OCI-M1 (cell line): ENCODE data around the gene CHDH.

Experiments
- DNase-seq: peaks from one replicate; lab custom pipeline; 2025; lab: John Stamatoyannopoulos, UW

The CHDH gene

DNA sequence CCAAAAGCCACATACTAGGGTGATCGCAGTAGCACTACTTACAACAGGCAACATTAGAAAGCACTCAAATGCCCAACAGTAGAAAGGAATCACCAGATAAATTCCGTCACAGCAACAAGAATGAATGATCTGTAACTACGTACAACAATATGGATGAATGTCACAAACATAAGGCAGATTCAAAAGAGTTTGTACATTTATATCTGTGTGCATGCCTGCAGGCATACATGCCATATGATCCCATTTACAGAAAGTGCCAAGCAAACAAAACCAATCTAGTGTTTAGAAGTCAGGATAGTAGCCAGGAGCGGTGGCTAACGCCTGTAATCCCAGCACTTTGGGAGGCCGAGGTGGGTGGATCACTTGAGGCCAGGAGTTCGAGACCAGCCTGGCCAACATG lies 3.7 kb upstream of the CHDH start:
- DNase-seq = no peak

DNA sequence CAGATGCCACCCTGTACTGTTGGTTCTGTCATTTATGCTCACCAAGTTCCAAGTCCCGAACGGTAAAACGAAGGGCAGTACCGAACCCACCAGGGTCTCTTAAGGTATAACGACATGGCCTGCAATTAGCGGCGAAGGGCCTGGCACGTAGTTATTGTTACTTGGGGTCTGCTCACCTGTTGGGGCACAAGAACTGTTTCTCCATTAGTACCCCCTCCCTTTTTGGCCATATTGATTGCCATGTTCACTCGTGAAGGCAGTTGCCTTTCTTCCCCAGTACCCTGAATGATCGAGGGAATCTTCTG lies 584 bp upstream of the CHDH start:
- no peak for DNase-seq

DNA sequence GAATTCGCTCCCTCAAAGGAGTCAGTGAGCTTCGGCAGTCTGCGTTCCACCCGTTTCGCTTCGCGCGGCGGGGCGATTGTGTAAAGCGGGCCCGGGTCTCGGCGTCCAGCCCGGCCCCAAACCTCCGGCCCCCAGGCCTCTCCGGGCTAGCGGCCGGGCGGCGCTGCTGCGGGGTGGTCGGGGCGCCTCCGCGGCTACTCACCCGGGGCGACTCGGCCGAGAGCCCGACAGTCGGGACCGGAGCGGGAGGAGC lies 412 bp downstream of the CHDH start:
- no peak for DNase-seq

DNA sequence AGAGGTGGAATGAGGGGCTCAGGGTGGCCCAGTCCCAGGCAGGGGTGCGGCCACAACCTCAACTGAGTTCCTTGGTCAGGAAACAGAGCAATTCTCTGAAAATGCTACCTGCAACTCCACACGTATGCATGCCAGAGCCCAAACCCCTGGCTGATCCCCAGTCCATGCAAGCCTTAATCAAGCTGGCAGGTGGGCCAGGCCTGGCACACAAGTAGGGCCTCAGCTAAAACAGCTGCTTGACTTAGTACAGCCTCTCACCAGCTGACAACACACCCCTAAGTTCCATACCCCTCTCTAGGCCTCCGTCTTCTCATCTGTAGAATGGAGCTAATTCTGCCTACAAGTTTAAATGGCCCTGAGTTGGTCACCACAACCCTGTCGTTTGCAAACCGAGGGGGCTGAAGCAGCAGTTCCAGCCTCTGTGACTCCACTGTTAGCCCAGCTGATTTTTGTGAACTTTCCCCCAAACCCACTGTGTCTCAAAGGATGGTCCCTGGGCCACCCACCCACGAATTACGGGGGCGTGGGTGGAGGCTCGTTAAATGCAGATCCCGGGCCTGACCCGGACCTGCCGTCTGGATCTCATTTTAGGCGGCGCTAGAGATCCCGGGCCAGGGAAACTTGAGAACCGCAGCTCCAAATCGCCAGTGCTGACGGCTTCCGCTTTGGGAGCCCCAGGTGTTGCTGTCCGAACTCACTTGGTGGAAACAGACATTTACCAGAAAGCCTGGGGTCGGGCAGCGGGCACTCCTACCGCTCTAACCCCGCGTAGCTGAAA lies 927 bp downstream of the CHDH start:
- no peak for DNase-seq

DNA sequence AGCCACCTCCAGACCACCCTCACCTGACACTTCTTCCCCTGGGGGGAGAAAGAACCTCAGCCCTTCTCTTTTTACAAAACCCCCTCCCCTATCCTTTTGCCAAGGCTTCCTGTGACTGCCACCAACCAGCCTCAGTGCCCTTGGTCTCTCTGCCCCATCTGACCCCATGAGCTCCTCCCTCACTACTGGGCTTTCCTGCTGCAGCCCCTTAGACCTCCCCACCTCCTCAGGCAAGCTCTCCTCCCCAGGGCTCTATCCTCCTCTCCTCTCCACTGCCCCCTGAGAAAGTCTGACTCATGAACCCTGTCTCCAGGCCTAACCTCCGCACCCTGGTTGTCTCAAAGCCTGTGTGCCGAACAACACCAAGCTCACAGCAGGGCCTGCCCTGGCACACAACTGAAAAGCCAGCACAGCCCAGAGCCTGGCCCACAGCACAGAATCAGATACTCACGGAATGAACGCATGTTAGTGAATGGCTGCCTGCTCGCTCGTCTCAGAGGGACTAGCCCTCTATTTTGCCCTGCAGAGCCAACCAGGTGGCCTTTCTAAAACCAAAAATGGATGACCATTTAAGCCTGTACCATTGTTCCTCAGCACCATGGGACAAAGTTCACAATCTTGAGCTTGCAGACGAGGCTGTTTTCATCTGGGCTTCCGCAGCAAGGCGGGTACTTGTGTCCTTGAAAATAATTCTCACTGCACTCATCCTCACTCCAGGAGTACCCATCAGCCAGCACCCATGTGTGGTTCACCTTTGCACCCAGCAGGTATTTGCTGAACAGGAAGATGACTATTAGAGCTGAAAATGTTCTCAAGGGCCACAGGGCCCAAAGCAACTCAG lies 1.7 kb downstream of the CHDH start:
- no peak for DNase-seq

DNA sequence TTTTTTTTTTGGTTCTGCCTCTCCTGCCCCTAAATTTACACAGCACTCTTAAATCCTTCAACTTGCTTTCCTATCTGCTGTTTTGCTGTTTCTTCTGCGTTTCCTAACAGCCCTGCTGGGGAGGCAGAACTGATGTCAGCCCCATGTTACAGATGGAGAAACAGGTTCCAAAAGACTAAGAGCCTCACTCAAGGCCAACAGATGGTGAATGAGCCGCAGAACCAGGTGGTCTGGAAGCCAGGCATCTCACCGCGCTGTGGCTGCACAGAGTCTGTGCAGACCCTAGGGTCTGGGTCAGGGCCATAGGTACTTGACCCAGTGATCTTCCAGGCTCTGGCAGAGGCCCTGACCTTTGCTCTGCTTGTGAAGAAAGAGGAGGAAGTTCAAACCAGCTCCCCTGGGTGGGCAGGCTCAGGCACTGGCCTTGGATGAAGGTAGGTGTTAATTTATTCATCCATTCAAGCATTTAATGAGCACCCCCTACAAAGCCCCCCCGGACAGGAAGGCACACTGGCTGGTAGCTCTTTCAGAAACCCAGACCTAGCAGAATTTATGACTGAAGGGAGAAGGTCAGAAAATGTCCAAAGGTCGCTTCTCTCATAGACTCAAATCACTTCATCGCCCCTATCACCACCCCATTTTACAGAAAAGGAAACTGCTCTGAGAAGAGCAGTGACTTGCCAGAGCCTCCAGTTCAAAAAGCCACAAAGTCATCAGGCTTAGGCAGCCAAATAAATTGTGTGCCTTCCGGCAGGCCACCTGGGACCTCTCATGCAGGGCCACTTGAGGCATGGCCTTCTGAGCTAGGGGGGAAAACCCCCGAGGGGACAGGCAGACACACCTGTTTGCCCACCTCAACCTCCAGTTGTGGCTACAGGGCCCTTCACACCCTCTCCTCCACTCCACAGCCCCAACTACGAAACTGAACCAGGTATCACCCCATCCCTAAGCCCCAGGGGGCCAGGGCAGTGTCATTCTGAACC lies 2.7 kb downstream of the CHDH start:
- no peak for DNase-seq

DNA sequence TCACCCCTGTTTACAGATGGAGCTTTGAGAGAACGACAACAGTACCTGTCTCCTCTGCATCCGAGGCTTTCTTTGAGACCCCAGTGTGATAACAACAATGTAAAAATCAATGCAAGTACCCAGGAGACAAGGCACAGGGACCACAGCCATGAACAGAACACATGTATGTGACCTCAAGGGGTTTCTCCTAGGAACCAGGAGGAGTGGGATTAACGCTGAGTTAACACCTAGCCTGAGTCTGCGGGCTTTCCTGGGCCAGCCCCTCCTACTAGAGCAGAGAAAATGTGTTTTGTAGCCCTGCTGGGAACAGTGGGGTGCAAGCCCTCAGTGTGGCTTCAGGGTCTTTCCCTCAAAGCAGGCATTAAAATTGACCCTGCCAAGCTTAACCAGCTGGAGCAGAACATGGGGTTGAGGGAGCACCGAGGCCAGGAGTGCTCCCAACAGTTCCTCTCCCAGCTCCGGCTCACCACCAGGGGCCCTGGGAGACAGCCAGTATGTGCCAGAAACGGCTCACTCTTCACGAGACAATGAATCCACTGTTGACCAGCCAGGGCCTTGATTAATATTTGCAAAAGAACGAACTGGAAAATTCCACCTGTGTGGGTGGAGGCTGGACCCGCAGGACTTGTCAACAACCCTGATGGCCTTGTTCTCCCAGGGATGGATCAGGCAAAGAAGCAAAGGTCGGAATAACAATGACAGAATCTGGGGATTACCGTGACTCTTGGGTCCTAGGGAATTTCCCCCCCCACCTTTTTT lies 3.6 kb downstream of the CHDH start:
- DNase-seq = no peak

DNA sequence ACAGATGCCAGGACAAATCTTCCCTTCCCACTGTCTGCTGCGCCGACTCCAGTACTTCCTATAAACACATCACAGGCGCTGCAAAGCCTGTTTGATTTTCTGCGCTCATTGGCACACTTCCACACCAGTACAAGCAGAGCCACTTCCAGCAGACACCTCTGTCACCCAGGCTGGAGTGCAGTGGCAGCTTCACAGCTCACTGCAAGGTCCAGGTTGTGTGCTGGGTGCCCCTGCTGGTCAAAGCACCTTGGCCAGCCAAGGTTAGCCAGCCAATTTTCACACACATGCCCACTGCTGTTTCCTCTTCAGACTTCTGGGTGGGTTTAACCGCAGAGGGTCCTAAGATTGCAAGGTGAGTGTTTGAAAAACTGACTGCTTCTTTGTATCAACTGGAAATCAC lies 4.9 kb downstream of the CHDH start:
- no peak for DNase-seq

DNA sequence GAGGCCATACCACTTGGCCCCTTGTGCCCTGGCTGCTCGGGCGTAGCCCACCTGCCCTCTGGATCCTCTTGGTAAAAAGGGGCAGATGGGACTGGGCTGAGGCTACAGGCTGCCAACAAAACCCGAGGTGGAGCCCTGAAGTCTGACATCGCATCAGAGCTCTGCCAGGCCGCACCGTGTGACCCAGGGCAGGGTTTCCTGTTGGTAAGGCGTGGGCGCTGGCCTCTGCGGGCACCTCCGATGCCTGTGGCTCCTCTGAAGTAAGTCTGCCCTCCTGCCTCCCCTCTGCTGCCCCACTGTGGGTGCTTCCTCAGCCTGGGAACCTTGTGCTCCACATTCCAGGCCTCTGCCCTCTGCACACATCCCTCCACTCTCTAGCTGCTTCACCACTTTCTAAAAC lies 8.9 kb downstream of the CHDH start:
- no peak for DNase-seq

DNA sequence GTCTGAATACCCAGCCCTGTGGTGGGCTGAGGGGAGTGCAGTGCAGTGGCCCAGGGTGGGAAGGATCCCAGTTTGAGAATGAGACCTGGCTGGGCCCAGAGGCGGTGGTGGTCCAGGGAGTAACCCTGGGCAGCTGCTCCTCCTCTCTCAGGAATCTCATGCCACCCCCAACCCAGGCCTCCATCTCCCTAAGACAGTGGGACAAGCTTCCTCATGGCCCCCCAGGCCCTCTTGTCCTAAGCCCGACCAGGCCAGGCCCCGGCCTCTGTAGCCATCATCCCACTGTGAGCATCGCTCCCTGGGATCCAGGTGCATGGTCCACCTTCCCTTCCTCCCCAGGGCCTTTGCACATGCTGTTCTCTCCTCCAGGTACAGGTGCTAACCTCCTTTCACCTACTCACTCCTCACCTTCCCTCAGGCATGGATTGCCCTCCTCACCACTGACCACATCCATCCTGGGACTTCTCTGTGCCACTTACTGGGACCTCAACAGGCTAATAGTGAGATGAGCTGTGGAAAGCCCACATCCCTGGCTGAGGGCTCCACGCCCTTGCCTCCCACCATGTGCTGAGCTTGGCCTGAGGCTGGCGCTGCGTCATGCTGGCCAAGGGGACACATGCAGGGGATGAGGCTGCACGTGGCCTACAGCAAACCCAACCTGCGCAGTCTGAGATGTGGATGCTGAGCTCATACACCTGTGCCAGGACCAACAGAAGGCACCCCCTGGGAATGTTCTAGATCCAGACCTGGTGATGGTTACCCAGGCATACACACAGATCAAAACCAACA lies 9.9 kb downstream of the CHDH start:
- no peak for DNase-seq

DNA sequence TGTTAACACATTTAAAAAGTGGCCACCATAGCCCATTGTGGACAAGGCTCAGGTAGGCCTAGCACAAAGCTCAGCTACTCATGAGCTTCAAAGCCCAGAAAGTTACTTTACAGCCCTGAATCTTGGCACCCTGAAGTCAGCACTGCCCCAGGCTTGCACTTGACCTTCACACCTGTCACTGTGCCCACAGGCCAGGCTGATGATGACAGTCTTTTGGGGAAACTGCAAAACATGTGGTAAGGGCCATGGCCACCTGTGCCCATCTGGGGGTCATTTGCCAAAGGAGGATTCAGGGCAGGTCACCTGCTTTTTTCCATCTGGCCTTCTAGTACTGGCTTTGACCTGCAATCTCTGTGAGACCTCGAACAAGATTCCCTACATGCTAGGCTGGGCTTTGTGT lies 11.0 kb downstream of the CHDH start:
- no peak for DNase-seq

DNA sequence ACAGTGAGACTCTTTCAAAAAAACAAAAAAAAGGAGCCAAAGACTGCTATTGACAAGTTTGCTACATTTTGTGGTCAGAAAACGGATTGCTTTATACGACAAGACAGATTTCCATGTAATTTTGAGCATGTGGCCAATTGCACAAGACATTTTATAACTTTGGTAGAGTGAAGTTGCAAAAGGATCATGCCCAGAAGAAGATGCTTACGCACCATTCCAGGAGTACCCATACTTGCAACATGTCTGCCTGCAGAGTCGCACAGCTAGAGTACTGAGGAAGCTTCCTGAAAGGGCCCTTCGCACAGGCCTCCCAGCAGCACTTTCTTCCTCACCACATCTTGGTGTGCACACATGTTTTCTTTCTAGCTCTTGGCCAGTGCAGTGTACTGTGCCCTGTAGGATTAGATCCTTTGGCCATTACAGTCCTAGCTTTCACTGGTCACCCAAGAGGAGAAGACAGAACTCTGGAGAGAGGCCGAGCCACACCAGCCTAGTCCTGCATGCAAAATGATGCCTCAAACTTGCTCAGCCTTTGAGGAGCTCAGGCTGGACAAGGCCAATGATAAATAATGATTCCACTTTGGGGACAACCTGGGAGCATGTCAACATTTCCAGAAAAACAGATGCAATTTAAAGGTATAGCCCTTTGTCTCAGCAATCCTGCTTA lies 11.7 kb downstream of the CHDH start:
- no peak for DNase-seq

DNA sequence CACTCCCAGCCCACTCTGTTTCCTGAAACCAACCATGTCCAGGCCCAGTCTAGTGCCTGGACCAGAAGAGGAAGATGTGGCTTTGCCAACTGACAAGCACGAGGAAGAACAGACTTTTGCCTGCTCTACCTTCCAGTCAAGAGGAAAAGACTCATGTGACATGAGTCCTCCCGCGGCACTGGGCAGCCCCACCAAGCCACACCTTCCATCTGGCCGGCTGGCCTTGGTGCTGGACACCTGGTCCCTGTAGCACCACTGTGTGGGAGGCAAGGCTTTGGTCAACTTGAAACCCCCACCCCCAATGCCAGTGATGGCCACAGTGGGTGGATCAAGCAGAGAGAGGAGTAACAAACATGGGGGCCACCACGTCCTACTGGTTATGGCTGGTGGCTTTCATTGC lies 12.5 kb downstream of the CHDH start:
- no peak for DNase-seq

DNA sequence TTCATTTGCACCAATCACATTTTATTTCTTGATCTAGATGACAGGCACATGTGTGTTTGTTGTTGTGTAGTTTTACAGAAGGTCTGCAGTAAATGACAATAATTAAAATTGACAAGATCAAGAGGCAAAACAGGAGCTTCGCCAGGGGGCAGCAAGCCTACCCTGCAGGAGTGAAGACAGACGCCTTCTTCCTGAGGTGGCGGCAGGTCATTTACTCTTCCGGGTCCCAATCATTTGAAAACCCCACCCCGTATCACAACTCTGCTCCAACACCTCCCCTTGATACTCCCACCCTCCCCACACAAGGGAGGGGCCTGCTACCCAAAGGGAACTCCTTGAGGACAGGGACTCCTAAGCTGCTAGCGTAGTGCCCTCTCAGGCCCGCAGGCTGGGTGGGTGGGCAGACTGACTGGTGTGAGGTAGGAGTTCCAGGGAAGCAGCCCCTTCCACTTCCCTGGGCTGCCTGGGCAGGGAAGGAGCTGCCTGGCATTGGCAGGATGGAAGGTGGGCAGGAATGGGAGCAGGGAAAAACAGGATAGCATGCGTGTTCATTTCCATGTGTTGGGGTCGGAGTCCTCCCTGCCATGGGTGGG lies 13.1 kb downstream of the CHDH start:
- DNase-seq = no peak

DNA sequence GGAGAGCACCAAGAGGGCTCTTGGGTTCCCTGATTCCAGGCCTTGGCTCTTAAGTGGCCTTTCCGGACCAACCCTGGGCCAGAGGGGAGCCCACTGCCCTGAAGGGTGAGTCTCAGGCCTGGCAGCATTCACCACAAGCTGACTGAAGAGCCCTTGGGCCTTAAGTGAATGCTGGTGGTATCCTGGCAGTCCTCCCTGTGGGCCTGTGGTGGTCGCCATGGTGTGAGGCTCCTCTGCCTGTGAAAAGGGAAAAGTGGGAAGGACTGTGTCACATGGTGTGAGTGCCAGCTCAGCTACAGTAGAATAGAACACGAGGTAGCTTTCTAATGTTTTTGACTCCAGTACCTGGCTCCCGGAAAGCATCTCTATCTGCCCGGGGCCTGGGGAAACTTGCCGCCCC lies 15.3 kb downstream of the CHDH start:
- no peak for DNase-seq

DNA sequence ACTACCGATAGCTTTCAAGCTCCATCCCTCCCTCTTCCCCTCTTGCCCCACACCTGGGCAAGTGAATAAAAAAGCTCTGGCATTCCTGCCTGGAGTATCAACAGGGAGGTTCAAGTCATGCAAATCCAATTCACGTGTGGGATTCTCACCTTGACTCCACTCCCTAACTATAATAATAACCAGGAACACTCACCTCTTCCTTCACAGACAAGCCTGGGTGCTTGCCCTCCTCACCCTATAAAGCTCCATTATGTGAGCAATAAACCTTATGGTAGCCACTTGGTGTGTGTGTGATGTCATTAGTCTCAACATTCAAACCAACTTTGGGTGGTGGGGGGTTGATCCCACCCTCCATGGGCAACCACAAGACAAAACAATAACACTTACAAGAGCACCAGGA lies 16.6 kb downstream of the CHDH start:
- DNase-seq = no peak

DNA sequence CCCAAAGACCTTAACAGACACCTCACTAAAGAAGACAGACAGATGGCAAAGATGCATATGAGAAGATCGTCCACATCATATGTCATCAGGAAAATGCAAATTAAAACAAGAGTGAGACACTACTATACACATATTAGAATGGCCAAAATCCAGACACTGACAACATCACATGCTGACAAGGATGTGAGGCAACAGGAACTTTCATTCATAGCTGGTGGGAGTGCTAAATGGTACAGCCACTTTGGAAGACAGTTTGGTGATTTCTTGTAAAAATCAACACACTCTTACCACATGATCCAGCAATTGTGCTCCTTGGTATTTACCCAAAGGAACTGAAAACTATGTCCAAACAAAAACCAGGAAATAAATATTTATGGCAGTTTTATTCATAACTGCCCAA lies 17.6 kb downstream of the CHDH start:
- no peak for DNase-seq

DNA sequence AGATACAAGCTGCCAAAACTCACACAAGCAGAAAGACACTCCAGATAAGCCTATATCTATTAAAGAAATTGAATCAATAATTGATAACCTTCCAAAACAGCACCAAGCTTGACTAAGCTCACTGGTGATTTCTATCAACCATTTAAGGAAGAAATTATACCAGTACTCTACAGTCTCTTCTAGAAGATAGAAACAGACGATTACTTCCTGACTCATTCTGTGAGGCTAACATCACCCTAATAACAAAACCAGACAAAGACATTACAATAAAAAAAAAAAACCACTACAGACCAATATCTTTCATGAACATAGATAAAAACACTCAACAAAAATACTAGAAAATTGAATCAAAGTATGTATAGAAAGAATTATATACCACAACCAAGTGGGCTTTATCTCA lies 20.2 kb downstream of the CHDH start:
- no peak for DNase-seq

DNA sequence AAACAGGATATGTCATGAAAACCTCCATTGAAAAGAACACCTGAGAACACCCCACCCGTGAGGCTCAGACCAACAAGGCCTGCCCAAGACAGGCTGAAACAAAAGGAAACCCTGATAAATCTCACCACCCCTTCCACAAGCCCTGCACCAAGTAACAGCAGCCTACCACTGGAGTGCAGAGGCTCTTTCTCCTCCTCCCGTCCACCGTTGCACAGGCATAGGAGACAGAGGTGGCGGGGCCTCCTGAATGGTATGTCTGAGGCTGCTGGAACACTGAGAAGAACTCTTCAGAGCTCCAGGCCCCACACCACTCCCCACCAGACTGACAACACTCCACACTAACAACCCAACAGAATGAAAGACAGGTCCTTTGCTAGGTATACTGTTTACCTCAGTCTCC lies 21.4 kb downstream of the CHDH start:
- no peak for DNase-seq

DNA sequence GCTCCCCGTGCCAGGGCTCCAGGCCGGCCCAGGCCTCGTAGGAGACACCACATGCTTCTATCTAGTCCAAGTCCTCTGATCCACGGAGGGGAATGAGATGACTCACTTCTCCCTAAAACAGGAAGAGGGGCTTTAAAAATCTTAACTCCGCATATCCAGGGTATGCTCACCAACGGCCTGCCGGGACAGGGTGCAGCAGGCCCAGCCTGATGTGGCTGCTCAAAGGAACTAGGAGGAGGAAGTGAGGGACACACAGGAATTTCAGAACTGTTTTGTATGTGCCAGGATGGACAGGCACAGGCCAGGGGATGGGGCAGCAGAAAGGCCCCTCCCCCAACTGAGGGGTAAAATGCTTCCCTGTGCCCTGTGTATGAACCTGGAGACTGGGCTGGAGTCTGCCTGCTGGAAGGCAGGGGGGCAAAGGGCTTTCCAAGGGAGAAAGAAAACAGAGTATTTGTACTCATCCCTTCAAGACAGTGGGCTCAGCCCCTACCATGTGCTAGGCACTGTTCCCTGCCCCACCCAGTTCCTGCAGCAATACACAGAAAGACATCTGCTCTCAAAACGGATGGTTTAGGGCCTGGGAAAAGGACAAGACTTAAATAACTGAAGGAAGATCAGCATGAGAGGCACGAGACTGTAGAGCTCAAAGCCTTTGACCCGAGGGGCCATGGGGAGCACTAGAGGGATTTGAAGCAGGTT lies 22.1 kb downstream of the CHDH start:
- DNase-seq = no peak
